Measurements from ENCODE around the gene TMSB4X. TPM values are rescaled to one million over a fixed set of nuclear protein-coding genes. Genes with fewer than 3 reads are reported as not detected.

The TMSB4X gene
- total RNA-seq, 1 experiment from 2014 or later = 2,595 TPM

- ChIA-PET POLR2A (no interaction called here), CTCF (no interaction called here)
- H3K27ac Mint-ChIP-seq = no peak overlapping the region
- DNase-seq (ENCODE audit: low spot score) = no peak
- no peak overlapping the region for H3K4me3 Mint-ChIP-seq
- ATAC-seq = no peak
- H3K27me3 Mint-ChIP-seq (ENCODE audit: low read depth) = no peaks in the 10 kb centered on the region
- no peaks in the 10 kb centered on the region for H3K9me3 Mint-ChIP-seq
- H3K36me3 Mint-ChIP-seq = no peaks in the 10 kb centered on the region
- H3K4me1 Mint-ChIP-seq = peaks cover 37% of the 10 kb centered on the region
- TF ChIP-seq, protein P1, sequence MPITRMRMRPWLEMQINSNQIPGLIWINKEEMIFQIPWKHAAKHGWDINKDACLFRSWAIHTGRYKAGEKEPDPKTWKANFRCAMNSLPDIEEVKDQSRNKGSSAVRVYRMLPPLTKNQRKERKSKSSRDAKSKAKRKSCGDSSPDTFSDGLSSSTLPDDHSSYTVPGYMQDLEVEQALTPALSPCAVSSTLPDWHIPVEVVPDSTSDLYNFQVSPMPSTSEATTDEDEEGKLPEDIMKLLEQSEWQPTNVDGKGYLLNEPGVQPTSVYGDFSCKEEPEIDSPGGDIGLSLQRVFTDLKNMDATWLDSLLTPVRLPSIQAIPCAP (CRISPR knock-in tag; IDR thresholded peaks at IDR 0.05) = no peak
- TF ChIP-seq ZSCAN18 (CRISPR knock-in tag; IDR thresholded peaks at IDR 0.05) (no peak), JUN (CRISPR knock-in tag; IDR thresholded peaks at IDR 0.05) (no peak), FOXK1 (CRISPR knock-in tag; IDR thresholded peaks at IDR 0.05) (no peak), NR3C1 (CRISPR knock-in tag; conservative IDR thresholded peaks at IDR 0.05; ENCODE audit: low read depth) (no peak), TEAD4 (CRISPR knock-in tag; IDR thresholded peaks at IDR 0.05) (no peak)
Observed at GRCh38 chrX:13009844-13010243, 34.9 kb downstream of the TMSB4X start.

DNA sequence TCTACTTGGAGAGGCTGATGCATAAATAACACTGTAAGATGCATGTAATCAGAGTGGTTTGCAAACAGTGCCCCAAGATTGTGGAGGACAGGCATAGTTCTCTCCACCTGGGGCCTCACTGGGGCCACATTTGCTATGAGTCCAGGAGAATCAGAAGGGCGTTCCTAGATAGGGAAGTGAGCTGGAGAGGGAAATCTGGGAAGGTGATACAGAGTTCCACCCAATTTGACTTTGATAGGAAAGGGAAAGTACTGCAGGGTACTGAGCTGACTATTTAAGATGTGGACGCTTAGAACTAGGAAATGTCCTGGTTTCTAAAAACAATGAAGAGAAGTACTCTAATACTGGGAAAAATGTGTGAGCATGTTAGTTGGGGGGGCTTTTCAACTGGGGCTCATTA is 35.6 kb downstream of the TMSB4X start:
- Mint-ChIP-seq H3K27ac (no peak overlapping the region), H3K4me3 (no peak overlapping the region), H3K4me1 (peaks cover 40% of the 10 kb centered on the region), H3K36me3 (no peaks in the 10 kb centered on the region), H3K9me3 (no peaks in the 10 kb centered on the region), H3K27me3 (ENCODE audit: low read depth) (no peaks in the 10 kb centered on the region)
- no peak for ATAC-seq
- TF ChIP-seq ETV6 (CRISPR knock-in tag; IDR thresholded peaks at IDR 0.05) (no peak), KAT7 (CRISPR knock-in tag; IDR thresholded peaks at IDR 0.05; ENCODE audit: borderline replicate concordance) (no peak), MYBL2 (CRISPR knock-in tag; IDR thresholded peaks at IDR 0.05) (no peak), ZBTB21 (CRISPR knock-in tag; IDR thresholded peaks at IDR 0.05; ENCODE audit: borderline replicate concordance) (no peak), ZNF138 (CRISPR knock-in tag; conservative IDR thresholded peaks at IDR 0.05) (no peak), RELA (CRISPR knock-in tag; IDR thresholded peaks at IDR 0.05; ENCODE audit: borderline replicate concordance) (no peak), ZNF512 (CRISPR knock-in tag; IDR thresholded peaks at IDR 0.05; ENCODE audit: borderline replicate concordance) (no peak), NFYB (CRISPR knock-in tag; conservative IDR thresholded peaks at IDR 0.05; ENCODE audit: low read depth) (no peak), SMAD3 (CRISPR knock-in tag; IDR thresholded peaks at IDR 0.05; ENCODE audit: borderline replicate concordance) (no peak), ZNF425 (CRISPR knock-in tag; conservative IDR thresholded peaks at IDR 0.05) (no peak), CBFB (CRISPR knock-in tag; IDR thresholded peaks at IDR 0.05; ENCODE audit: low read depth) (no peak), EMX1 (CRISPR knock-in tag; IDR thresholded peaks at IDR 0.05) (no peak), JAZF1 (CRISPR knock-in tag; IDR thresholded peaks at IDR 0.05) (no peak), ZNF396 (CRISPR knock-in tag; IDR thresholded peaks at IDR 0.05; ENCODE audit: borderline replicate concordance) (no peak)
- TF ChIP-seq, protein P2, sequence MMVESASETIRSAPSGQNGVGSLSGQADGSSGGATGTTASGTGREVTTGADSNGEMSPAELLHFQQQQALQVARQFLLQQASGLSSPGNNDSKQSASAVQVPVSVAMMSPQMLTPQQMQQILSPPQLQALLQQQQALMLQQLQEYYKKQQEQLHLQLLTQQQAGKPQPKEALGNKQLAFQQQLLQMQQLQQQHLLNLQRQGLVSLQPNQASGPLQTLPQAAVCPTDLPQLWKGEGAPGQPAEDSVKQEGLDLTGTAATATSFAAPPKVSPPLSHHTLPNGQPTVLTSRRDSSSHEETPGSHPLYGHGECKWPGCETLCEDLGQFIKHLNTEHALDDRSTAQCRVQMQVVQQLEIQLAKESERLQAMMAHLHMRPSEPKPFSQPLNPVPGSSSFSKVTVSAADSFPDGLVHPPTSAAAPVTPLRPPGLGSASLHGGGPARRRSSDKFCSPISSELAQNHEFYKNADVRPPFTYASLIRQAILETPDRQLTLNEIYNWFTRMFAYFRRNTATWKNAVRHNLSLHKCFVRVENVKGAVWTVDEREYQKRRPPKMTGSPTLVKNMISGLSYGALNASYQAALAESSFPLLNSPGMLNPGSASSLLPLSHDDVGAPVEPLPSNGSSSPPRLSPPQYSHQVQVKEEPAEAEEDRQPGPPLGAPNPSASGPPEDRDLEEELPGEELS (CRISPR knock-in tag; IDR thresholded peaks at IDR 0.05) = no peak
- DNase-seq (ENCODE audit: low spot score) = no peak
- ChIA-PET CTCF (no interaction called here), POLR2A (no interaction called here)
